ENCODE data around the gene WAS.

DNA sequence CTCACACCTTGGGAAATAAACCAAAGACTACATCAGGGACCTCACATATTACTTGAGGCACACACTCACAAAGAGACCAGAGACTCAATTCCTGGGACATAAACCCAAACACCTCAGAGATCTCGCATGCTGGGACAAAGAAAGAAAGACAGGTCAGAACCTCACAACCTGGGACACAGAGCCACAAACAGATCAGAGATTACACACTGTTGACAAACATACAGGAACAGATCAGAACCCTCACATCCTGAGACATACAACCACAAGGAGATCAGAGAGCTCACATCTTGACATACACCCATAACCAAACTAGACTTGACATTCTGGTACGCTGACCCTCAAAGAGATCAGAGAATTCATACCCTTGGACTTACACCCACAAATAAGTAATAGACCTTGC, 30.2 kb downstream of the WAS start:
- no peak for TF ChIP-seq POLR2A (IDR thresholded peaks at IDR 0.05)
- TF ChIP-seq, protein P1, sequence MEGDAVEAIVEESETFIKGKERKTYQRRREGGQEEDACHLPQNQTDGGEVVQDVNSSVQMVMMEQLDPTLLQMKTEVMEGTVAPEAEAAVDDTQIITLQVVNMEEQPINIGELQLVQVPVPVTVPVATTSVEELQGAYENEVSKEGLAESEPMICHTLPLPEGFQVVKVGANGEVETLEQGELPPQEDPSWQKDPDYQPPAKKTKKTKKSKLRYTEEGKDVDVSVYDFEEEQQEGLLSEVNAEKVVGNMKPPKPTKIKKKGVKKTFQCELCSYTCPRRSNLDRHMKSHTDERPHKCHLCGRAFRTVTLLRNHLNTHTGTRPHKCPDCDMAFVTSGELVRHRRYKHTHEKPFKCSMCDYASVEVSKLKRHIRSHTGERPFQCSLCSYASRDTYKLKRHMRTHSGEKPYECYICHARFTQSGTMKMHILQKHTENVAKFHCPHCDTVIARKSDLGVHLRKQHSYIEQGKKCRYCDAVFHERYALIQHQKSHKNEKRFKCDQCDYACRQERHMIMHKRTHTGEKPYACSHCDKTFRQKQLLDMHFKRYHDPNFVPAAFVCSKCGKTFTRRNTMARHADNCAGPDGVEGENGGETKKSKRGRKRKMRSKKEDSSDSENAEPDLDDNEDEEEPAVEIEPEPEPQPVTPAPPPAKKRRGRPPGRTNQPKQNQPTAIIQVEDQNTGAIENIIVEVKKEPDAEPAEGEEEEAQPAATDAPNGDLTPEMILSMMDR (IDR thresholded peaks at IDR 0.05 in 4 of 5, conservative IDR thresholded peaks at IDR 0.05 in 1 of 5): no peak
